ENCODE results near the gene RRP9.

DNA sequence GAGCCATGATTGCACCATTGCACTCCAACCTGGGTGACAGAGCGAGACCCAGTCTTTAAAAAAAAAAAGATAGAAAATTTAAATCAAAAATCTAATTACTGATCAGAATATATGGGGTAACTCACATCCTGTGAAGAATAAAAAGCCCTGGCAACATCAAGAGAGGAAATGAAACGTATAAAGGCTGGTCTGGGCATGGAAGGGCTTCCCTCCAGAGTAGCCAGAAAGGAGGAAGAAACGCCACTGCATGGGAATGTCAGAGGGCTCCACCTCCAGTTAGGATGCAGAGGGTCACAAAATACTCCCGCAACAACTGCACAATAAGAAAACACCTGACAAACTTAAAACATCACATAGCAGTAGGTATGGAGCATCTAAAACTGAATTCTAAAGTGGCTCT lies 33.7 kb downstream of the RRP9 start:
- TF ChIP-seq, protein P1, sequence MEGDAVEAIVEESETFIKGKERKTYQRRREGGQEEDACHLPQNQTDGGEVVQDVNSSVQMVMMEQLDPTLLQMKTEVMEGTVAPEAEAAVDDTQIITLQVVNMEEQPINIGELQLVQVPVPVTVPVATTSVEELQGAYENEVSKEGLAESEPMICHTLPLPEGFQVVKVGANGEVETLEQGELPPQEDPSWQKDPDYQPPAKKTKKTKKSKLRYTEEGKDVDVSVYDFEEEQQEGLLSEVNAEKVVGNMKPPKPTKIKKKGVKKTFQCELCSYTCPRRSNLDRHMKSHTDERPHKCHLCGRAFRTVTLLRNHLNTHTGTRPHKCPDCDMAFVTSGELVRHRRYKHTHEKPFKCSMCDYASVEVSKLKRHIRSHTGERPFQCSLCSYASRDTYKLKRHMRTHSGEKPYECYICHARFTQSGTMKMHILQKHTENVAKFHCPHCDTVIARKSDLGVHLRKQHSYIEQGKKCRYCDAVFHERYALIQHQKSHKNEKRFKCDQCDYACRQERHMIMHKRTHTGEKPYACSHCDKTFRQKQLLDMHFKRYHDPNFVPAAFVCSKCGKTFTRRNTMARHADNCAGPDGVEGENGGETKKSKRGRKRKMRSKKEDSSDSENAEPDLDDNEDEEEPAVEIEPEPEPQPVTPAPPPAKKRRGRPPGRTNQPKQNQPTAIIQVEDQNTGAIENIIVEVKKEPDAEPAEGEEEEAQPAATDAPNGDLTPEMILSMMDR (conservative IDR thresholded peaks at IDR 0.05; ENCODE audit: low read length) = no peak
- no peak for TF ChIP-seq EZH2phosphoT487 (IDR thresholded peaks at IDR 0.05; ENCODE audit: borderline replicate concordance)

All from Loucy (cell line).